ENCODE results near the gene EIF2S3.

DNA sequence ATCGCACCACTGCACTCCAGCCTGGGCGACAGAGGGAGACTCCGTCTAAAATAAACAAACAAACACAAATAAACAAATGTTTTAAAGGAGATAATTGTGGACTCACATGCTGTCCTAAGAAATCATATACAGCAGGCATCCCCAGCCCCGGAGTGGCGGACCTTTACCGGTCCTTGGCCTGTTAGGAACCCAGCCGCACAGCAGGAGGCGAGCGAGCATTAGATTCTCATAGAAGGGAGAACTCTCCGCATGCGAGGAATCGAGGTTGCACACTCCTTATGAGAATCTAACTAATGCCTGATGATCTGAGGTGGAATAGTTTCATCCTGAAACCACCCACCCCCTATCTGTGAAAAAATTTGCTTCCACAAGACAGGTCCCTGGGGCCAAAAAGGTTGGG lies 39.0 kb downstream of the EIF2S3 start:
- TF ChIP-seq, protein P1, sequence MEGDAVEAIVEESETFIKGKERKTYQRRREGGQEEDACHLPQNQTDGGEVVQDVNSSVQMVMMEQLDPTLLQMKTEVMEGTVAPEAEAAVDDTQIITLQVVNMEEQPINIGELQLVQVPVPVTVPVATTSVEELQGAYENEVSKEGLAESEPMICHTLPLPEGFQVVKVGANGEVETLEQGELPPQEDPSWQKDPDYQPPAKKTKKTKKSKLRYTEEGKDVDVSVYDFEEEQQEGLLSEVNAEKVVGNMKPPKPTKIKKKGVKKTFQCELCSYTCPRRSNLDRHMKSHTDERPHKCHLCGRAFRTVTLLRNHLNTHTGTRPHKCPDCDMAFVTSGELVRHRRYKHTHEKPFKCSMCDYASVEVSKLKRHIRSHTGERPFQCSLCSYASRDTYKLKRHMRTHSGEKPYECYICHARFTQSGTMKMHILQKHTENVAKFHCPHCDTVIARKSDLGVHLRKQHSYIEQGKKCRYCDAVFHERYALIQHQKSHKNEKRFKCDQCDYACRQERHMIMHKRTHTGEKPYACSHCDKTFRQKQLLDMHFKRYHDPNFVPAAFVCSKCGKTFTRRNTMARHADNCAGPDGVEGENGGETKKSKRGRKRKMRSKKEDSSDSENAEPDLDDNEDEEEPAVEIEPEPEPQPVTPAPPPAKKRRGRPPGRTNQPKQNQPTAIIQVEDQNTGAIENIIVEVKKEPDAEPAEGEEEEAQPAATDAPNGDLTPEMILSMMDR (IDR thresholded peaks at IDR 0.05; ENCODE audit: poor library complexity) = no peak
- TF ChIP-seq EZH2phosphoT487 (IDR thresholded peaks at IDR 0.05; ENCODE audit: low read depth, severe bottlenecking, unreplicated experiment) = no peak
